HUDEP-2 (cell line): ENCODE results near the gene RUNX1.

Source experiments
- DNase-seq, 76 experiments: peaks; one replicate each; lab custom pipeline; 2025; ENCODE audit not compliant: unreplicated experiment in 76 of 76; lab: John Stamatoyannopoulos, UW

The RUNX1 gene

DNA sequence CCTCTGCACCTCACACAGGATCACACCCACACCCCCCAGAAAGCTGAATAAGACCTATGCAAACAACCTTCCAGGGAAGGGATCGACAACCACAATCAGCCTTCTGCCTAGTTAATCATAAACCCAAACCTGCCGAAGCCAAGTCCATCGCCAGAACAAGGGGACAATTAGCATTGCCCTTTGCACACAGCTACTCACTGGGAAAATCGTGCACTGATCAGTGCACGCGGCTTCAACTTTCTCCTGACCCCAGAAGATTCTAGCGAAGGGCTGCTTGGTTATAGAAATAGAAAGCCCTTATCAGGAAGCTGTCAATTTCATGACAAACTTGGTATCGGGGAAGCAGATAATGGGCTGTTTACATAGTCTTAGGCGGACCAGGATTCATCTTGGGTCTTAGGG, 29.5 kb downstream of the RUNX1 start:
- no peak for DNase-seq

DNA sequence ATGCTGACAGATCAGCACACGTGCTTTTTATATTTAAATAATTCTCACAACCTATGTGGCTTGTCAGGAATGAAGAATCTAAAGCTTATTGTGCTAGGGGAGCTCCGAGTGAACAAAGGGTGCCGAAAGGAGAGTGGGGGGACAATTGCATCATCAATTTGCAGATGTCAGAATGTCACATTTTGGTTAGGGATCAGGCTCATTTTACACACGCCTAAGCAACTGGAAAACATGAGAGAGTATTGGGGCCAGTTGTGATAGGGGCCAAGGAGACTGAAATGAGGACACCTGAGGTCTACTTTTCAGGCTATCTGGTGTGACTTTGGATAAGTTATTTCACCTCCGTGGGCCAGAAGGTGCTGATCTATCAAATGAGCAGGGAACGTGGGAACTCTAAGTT, 31.8 kb downstream of the RUNX1 start:
- no peak for DNase-seq

DNA sequence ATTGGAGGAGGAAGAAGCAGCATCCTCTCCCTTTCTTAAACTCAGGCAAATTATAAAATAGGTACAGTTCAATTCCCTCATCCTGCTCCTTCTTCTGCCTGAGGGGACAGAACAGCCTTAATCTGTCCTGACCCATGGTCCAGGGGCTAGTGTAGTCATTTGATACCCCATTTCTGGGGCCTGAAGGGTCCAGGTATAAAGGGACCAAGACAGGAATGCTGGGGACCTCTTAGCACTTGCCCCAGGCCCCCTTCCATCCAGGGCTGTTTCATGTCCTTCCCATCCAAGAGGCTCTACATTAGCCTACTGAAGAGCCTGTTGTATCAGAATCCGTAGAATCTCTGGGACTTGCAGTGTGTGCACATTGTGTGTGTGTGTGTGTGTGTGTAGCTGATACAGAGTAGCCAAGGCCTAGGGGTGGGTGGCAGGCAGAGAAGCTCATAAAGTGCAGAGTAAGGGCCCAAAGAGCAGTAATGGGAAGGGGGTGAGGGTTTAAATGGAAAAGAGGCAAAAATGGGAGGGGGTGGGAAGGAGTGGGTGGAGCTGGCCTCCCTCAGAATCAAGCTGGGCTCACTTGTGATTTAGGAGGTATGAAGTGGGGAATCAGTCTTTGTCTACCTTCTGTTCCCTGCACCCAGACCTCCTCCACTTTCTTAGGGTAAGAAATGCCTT, 32.4 kb downstream of the RUNX1 start:
- no peak for DNase-seq

DNA sequence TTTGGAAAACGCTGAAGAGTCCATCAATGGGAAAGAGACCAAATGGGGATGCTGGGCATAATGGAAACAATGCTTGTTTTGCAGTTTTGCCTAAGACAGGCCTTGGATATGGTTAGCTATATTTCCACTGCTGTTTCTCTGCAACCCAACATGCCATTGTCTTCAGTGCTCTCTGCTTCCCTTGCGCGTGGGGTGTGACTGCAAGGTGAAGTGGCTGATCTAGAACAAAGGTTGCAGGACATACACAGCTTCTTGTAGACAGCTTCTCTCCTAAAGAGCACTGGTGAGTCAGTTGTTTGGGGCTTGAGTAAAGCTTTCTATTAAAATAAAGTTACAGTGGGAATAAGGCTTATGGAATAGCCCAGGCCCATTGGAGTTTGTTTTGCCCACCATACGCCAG, 33.0 kb downstream of the RUNX1 start:
- no peak for DNase-seq

DNA sequence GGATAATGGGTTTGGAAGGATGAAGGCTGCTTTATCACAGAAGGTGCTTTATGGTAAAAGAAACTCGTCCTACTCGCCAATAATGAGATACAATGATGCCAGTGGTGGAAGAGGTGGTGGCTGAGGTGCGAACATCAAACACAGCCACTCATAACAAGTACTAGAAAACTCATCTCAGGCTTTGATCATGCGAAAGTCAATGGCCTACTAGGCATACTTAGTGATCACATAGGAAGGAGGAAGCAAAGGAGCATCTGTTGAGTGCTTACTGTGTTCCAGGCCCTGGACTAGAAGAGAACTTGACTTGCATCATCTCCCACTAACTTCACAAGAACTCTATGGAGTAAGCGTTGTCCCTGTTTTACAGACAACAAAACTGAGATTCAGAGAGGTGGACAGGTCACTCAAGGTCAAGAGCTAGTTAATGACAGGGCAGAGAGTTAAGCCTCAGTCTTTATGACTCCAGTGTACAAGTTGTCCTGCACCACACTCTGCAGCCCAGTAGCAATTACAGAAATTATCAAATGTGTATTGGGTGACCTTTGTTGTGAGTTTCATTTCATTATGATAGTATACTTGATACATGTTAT, 33.6 kb downstream of the RUNX1 start:
- no peak for DNase-seq

DNA sequence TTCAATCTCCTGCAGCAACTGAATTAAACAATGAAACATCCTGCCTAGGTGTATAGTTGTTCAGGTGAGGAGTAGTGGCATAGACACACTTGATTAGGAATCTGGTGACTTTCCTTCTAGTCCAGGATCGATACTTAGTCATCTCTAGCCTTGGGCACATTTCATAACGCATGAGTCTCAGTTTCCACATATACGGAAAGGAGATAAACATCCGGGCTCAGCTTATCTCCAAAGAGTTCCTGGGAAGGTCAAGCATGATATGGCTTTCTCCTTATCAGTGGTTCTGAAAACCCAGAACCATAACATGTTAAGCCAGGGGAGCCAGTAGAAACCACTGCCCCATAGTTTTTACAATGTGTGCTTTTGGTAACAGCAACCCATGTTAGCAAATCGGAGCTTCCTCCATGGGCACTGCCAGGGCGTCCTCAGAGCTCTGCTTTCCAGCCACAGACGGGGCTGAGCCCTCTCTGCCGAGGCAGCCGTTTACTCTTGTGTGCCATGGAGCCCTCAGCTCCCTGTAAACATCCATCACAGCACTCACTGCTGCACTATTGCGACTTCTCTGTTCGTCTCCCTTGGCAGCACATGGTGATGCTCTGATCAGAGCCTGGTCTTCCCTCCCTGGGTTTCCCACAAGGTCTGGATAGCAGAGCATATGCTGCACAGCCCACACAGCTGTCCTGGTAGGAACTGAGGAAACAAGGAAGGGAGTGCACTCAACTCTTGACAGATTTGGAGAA, 34.6 kb downstream of the RUNX1 start:
- DNase-seq = peak in 22 of 76 experiments; percentile 10 to 55 (median 27)

DNA sequence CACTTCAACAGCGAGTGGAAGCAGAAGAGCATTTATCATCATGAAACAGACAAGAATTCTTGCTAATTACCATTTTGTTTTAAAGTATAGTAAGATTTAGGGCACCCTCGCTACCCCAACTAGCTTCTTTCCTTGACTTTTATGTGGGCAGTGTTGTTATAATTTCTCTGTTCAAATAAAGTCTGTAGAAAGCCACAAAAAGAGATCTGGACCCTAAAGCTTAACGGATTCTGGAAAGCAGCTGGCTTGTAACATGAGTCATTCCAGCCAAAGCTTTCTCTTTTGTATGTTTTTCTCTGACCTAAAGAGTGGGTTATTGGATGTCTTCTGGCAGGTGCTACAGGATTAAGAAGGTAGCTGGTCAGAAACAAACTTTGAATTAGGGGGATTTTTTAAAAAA, 37.4 kb downstream of the RUNX1 start:
- DNase-seq = no peak

DNA sequence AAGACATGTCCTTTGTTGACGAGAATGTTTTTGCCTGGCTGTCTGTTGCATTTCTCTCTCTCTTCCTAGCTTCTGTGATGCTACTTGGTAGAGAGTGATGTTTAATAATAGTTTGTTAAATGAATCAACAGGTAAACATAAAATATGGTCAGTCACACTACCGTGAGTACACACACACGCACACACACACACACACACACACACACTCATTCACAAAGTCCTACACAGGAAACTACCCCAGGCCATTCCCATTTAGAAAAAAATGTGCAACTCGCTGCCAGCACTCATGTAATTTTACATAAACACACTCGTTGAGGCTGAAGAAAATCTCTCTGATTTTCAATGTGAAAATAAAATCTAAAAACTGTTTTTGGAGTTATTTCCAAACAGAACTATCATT, 38.7 kb downstream of the RUNX1 start:
- no peak for DNase-seq

DNA sequence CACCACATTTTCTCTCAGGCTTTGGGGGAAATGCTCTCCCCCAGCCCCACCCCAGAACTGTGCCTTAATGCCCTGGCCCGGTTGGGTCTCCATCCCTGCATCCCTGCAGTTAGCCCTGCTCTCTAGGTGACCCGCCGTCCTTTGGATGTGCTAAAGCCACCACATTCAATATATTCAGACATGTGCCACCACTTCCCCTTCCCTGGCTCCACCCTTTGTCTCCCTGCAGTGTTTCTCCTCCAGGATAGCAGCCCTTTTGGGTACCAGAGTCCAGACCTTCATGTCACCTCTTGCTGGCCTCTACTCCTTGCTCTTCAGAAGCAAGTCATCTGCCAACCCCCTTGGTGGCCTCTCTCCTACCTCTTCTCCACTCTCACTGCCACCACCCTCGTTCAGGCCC, 41.8 kb downstream of the RUNX1 start:
- DNase-seq = no peak

DNA sequence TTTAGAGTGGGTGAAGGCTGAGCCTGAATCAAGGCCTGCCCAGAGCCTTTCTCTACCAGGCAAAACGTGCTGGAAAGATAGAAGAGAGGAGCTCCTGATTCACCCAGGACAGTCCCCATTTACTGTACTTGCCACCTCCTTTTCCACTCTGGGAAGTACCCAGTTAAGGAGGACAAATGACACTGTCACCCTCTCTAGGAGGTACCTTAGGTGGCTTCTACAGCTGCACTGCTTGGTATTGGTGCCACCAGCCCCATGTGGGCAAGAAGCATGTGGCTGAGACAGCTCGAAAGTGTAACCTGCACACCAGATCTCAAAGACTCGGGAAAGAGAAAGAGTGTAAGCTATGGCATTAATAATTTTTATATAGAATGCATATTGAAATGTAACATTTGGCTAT, 42.3 kb downstream of the RUNX1 start:
- no peak for DNase-seq

DNA sequence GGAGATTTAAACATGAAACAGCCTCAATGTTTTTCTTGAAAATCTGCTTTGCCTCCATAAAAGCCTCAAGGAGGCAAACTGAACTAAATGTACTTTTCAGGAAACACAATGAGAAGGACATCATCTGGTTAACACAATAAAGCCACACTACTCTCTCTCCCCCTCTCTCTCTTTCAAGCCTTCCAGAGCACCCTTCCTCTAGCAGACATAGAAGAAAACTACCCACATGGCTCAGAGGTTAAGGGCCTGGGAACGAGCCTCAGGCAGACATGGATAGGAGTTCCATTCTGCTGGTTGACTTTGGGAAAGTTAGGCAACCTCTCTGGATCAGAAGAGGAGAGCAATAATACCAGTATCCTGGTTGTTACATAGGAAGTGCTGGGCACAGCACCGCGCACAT, 42.9 kb downstream of the RUNX1 start:
- DNase-seq = no peak

DNA sequence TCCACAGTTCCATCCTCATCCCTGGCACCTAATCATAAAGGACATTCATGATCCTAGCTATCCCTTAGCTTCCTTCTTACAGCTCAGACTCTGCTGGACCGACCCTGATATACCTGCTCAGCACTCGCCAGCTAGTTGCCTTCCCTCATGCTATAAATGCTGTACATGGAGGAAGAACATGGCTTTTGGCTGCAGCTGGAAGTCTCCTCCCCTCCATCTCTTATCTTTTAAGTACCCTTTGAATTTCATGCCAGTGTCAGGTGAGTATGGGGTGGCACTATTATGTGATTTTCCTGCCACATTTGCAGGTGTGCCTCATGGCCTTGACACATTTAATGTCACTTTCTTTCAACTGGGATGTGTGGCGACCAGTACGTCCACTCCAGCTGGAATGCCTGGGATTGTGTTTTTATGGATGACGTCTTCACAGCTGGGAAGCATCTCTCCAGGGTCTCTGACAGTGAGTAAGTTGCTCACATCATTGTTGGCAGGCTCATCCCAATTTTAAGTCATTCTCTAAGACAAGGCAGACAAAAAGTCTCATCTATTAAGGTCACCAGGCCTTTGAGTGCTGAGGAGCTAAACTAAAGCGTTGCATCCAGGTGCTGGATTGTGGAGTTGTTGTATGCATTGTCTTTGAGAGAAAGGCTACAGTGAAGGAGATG, 43.4 kb downstream of the RUNX1 start:
- no peak for DNase-seq

DNA sequence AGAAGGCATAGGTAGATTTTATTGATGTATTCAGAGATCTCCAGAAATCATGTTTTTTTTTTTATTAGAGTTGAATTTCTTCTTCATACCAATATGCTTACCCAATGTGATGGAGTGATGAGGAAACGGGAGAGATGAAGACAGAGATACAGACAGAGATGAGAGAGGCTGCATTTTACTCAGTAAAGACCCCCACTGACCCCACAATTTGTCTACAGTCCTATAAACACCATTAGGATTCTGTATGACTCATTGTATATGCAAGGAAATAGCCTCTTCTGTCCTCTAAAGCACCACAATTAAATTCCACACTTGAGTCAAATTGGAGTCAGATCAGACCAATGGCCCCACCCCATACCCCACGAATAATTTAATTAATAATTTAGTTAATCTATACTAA, 44.0 kb downstream of the RUNX1 start:
- no peak for DNase-seq

DNA sequence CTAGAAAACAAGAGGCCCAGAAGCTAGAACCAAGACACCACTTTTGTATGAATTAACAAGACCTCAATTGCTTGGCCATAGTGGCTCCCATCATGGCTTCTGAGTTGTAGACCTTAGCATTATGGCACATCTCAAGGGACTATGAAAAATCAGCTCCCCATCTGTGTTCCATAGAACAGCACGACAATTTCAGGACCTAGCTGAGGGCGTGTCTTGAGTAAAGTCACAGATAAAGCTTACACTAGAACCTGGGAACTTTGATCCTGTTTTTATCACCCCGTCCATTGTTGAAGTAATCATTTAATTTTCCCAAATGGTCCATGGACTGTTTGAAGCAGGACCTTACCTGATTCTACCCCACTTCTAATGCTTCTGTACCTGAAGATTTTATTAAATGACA, 44.8 kb downstream of the RUNX1 start:
- DNase-seq = no peak

DNA sequence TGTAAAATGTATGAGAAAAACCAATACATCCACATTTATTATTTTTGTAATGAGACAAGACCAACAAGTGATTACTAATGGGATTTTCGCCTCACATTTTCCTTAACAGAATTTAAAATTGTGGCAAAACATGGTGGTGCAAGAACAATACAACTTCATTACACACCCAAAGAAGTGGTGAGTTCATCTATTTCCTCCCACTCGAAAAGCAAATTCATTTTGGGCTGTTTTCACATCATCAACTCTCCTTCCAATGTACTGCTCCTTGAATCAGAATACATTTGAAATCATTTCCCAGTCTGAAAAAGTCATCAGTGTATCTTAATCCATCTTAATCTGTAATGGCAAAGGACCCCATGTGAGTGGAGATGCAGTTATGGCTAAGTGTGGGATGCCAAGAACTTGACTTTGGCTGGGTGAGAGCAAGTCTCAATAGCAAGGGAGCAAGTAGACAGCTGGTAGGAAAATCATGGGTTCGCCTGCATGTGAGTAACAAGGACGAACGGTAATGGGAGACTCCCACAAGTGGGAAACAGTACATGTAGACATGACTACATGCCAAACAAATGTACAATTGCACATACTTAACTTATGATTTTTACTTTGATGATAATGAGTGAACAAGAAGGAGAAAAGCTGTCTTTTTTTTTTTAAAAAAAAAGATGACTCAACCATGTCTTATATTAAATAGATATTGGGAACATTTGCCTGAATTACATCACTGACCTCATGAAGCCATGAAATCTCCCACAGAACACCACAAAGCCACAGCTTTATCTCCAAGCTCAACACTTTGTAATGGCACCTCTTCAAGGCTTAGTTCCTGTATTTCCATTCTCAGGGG, 46.0 kb downstream of the RUNX1 start:
- DNase-seq = peak in 1 of 76 experiments; percentile 9

DNA sequence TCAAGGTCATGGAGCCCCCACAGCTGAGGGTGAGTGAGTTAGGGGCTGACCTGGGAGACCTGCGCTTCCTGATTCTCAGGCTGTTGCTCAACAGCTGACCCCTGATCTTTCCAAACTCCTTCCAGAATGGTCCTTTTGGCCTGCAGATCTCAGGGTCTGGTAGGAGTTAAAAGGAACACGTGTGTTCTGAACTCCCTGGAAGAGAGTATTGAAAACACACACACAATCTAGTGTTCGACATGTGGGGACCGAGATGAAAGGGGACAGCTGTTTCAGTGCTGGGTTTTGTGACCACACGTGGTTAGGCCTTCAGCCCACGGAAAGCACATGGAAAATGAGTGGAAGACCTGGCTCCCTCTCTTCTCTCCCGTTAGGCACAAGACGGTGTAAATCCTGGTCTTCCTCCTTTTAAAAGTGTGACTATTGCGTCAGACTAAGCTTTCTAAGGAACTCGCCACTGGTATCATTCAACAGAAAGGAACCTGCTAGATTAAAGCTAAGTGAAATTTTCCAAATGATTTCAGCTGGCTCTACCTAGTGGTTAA, 49.6 kb downstream of the RUNX1 start:
- DNase-seq = no peak

DNA sequence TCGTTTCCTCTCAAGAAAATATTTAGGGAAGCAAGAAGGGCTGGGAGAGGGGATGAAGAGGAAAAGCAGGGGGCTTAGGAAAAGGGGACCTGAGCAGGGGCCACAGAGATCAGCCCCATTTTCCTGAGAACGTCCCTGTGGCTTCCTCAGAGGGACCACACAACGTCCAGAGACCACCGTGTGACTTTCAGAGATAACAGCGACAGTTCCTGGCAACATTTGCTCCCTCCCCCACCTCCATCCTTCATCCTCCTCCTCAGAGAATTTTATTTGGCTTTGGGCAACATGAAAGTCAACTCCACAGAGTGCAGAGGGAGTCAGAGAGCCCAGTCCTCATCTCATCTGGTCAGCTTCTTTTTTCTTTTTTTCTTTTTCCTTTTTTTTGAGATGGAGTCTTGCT, 50.9 kb downstream of the RUNX1 start:
- no peak for DNase-seq

DNA sequence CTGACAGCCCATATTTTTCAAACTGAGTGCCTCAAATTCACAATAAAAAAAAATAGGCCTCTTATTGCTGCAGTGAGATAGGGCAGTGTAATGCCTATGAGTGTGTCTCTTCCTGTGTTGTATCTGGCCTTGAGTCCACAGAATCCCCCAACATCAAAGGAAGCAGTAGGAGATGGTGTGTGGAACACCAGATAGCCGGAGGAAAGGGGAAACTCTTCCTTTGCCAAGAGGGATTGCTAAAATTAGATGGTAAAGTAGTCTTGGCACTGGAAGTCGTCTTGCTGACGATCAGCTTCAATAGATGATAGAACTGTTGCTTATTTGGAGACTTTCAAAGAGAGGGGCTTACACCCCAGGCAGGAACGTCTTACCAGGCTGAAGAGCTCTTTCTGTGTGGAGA, 51.8 kb downstream of the RUNX1 start:
- no peak for DNase-seq

DNA sequence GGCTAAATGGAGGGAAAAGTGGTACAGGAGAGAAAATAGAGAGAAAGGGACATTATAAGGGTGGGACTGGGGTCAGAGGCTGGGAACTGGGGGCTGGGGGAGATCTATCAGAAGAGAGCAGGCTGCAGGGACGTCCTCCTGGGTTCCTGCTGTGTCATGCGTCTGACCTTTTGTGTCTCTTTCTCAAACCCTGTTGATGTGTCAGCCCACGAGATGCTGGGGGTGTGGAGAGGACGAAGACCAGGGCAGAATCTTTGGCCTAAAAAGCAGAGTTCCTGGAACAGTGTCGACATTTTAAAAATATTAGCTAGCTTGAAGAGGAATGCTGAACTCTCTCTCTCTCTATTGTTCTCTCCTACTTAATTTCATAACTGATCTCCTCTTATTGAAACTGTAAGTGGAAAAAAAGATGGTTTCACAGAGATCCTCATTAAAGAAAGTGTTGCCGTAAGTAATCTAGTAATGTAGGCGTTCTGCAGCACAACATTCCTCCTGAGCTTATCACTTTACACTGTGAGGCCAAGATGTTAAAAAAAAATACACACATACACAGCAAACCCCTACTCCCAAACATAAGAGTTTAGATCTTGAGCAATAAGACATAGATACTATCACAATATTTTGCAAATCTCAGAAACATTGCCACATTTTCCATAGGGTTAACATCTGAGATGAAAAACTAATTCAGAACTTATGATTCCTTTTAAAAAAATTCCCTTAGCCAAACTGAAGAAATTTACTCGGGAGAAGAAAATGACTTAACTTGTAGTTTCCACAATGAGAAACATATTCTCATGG, 52.6 kb downstream of the RUNX1 start:
- DNase-seq = peak in 3 of 76 experiments; percentile 12 to 37 (median 17)

DNA sequence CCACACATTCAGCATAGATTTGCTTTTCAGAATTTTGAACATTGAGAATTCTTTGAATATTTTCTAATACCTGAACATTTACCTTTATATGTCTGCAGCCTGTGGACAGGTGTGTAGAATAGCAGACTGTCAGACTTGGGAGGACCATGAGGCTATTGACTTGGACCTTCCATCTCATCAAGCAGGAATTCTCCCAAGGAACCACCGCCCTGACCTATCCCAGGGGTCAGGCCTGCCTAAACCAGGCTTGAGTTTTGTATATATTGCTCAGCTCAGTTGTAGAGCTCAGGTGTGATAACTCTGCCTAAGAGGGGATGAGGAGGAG, 53.2 kb downstream of the RUNX1 start:
- DNase-seq = no peak
